ENCODE measurements around the gene MPC1L.
"Not testable (repeated sequence)": the region's sequence is repeated elsewhere in the genome, so short reads cannot be mapped to it uniquely, and the experiment has no call there.

MPC1L gene

DNA sequence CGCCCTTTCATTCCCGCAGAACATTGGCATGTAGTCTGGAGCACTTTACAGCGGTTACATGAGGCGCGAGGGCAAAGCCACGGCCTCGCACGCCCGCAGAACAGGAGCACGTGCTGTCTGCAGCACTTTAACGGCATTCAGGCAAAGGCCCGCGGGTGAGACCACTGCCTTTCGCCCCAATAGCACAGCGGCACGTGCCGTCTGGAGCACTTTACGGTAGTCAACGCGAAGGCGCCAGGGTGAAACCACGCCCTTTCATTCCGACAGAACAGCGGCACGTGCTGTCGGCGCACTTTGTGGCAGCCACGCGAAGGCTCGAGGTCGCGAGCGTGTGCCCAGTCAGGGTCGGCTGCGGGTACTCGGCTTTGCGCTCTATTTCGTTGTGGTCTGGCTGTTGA is at the start of gene MPC1L:
Gene MPC1L, plus strand, starts transcription at position 290 of the 398 bp plus-strand sequence. CDS start 138 bp downstream, outside the sequence.
- DNase-seq = no peak

DNA sequence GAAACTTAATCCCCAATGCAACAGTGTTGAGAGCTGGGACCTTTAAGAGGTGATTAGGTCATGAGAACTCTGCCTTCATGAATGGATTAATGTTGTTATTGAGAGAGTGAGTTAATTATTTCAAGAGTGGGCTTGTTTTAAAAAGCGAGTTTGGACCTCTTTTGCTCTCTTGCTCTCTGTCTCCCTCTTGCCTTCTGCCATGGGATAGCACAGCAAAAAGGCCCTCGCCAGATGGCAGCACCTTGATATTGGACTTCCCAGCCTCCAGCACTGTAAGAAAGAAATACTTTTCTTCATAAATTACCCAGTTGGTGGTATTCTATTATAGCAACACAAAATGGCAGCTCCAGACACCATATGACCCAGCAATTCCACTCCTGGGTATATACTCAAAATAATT is 49.5 kb upstream of the MPC1L start:
- DNase-seq = peak; percentile 27

DNA sequence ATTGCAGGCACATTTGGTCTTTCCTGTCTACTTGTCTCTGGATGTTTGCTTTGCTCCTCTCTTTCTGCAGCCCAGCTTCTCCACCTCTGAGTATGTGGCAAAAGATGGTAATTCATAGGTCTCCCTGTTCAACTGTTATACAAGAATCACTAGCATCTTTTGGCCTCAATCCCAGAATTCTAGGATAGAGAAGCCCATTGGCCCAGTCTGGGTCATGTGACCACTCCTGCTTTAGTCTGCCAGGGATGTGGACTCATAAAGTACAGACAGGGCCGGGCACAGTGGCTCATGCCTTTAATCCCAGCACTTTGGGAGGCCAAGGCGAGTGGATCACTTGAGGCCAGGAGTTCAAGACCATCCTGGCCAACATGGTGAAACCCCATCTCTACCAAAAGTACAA is 47.8 kb upstream of the MPC1L start:
- DNase-seq = peak; percentile 53

DNA sequence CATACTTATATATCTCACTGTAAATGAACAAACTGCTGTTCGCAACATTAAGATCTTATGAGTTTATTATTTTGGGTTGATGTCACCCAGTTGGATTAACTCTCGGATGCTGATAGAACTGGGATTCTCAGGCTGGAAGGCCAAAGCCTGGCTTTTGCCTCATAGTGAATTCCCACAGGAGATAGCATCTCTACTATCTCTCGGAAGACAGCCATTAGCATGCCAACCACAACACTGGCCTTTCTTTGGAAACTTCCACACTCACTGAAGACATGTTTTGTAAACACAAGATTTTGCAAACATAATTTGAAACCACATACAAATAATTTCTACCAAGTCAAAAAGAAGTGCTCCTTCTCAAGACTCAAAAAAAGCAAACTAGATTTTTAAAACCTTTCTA is 46.9 kb upstream of the MPC1L start:
- no peak for DNase-seq

DNA sequence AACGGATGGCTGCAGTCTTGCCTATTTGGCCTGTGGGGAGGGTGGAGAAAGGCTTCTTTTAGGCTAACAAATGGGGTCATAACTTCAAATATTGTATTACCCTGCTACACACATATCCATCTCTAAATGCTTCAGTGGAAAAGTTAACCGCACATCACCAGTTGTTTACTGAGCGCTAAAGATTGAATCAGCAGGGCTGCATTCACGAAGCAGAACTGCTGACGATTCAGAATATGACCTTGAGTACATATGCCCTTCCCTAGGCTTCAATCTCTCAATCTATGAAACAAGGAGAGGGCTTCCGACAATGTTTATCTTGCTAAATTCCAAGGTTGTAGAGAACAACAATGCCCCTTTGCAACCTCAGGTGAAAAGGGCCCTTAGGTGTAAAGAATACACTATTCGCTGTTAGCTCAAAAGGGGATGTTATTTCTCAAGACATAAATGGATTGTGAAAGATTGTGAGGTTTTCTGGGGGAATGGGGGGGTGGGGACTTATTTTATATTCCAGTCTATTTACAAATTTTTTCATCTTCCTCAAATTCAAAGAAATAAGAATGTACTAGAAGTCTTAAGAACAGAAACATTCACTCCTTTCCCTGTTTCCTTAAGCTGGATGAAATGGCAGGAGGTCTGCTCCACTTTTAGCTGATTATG is 45.1 kb upstream of the MPC1L start:
- DNase-seq = no peak

DNA sequence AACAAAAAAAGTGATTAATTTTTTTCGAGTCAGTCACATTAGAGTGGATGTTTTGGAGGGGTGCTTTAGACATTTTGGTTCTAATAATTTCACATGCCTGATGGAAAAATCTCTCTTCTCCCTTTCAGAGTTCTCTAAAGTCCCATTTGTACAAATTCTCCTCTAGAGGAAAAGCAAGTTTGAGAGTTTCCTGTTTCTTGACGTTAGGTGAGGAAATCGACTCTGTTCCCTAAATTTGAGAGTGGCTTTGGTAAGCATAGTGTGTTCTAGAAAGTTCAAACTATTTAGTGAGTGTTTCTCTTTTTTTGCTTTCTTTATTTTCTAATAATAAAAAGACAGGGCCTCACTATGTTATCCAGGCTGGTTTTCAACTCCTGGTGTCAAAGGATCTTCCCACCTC is 44.1 kb upstream of the MPC1L start:
- DNase-seq = no peak

DNA sequence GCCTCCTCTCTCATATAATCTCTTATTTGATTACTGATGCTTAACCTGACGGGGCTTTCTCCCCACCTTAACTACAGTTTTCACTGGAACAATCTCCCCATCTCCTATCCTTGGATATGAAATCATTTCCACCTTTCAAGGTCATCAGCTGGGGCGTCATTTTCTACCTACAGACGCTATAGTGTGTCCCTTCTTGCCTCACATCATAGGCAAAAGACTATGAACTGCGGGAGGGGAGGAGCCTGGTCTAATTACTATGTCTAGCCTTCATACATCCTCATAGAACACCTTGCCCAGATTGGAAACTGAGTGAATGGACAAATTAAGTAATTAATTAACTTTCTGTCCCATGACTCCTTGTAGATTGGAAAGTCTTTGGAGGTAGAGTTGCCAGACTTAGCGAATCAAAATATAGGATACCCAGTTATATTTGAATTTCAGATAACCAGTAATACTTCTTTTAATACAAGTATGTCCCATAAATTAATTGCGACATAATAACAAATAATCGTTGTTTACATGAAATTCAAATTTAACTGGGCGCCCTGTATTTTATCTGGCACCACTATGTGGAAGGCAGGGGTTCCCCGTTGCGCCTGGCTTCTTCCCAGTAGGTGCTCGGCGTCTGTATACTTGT is 43.2 kb upstream of the MPC1L start:
- no peak for DNase-seq

DNA sequence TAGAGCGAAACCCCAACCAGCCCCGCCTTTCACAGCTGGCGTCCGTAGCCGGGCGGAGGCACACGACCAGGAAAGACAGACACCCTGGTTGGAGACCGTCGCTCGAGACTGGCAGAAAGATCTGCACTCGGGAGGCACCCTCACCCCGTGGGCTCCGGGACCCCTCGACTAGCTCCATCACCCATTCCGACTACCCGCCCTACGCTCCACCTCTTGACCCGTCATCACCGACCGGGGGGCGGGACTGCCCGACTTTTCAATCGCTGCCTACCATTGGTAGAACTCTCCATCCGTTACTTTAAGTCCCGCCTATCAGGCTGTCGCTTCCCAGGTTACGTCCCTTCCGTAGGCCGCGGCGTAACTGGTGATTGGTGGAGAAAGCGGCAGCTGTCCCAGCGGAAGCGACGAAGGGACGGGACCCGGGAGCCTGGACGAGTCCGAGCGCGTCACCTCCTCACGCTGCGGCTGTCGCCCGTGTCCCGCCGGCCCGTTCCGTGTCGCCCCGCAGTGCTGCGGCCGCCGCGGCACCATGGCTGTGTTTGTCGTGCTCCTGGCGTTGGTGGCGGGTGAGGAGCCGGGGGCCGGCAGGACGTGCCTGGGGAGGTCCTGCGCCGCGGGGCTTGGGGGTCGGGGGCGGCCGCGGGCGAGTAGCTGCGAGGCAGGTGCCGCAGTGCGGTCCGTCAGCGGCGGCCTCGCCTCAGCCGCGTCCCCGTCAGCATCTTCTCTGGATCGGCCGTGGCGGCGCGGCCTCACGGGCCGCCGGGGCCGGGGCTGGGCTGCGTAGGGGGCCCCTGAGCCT is 42.5 kb upstream of the MPC1L start, which contains the start of gene ATP6AP2:
Gene ATP6AP2, plus strand, starts transcription at position 434 of the 799 bp plus-strand sequence. Its CDS starts 96 bp downstream, at position 530.
- peak; percentile 90 for DNase-seq

DNA sequence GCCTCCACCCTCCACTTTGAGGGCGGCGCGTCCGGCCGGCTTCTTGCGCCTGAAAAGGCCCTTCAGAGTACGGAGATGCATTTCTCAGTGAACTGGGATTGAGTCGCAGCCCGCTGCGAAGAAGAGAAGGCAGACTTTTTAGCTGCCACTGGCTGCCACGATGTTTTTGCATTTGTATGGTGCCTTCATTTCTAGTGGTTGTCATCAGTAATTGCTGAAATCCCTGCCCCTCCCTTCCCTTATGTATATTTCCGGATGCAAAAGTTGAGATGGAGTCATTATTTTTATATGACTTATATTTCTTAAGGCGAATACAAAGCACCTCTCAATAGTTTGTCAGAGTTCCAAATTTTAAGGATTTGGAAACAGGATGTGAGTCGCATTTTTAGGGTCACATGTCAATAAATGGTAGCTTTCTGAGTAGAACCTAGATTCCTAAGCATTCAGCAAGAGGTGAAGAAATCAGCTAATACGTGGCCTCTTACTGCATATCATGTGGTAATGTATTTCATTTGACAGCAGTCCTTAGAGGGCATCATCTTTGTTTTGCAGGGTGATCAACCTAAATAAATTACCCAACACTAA is 41.8 kb upstream of the MPC1L start:
- peak; percentile 15 for DNase-seq

DNA sequence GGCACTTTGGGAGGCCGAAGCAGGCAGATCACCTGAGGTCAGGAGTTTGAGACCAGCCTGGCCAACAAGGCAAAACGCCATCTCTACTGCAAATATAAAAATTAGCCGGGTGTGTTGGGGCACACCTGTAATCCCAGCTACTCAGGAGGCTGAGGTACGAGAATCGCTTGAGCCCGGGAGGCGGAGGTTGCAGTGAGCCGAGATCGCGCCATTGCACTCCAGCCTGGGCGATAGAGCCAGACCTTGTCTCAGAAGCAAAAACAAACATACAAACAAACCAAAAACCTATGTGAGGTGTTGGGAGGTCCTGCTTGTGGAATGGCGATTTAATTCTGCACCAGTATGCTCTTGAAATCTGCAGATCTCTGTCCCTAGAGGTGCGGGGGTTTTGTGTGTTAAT is 41.0 kb upstream of the MPC1L start:
- DNase-seq = not testable (repeated sequence)

DNA sequence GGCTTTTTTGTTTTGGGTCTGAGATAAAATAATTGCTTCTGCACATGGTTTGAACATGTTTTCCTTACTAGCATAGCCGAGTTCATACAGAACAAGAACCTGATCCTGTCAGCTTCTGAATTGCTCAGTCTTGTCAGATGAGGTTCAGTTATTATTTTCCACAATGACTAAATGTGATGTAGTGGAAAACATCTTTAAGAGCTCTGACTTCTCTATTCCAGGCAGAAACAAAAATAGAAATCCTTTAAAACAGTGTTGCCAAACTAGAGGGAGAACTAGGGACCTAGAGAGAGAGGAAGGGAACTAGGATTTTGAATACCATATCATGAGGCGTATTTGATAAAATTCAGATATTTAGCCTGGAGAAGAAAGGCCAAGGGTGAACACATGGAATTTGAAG is 40.4 kb upstream of the MPC1L start:
- no peak for DNase-seq

DNA sequence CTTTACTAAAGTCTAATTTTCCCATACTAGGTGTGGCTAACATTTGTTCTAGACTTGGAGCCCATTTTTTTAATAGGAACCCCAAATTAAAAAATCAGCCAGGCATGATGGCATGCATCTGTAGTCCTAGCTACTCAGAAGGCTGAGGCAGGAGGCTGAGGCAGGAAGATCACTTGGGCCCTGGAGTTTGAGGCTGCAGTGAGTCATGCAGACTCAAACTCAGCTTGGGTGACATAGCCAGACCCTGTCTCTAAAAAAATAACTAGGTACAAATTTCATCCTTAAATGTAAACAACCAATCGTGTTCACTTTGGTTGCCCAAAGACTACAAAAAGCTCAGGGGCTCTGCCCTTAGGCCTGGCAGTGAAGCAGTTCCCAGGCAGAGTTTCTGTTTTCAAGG is 35.6 kb upstream of the MPC1L start:
- DNase-seq = not testable (repeated sequence)

DNA sequence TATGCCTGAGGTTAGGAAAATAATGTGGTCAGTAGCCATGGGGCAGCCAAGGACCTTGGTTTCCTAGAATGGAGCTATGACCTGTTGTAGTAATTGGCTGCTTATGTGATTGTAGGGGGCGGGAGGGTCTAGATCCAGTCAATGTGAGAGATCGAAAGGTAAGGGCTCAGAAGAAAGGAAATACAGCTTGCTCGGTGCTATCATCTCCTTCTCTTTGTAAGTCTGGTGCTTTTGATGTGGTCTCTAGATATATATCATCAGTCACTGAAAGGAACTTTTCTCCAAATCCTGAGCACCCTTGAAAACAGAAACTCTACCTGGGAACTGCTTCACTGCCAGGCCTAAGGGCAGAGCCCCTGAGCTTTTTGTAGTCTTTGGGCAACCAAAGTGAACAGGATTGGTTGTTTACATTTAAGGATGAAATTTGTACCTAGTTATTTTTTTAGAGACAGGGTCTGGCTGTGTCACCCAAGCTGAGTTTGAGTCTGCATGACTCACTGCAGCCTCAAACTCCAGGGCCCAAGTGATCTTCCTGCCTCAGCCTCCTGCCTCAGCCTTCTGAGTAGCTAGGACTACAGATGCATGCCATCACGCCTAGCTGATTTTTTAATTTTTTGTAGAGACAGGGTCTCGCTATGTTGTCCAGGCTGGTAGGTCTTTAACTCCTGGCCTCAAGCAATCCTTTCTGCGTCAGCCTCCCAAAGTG is 33.5 kb upstream of the MPC1L start:
- not testable (repeated sequence) for DNase-seq

DNA sequence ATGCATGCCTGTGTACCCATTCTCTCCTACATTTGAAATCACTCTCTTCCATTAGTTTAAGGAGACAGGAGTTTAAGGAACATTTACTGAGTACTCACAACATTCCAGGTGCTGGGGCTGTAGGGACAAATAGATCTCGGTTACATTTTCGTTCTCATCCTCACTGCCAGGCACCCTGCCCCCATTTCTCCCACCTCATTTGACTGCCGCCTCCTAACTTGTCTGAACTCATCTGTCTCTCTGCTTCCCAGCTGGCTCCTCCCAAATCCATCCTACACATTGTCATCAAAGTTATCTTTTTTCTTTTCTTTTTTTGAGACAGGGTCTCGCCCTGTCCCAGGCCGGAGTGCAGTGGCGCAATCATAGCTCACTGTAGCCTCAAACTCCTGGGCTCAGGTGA is 19.8 kb upstream of the MPC1L start:
- DNase-seq = no peak

DNA sequence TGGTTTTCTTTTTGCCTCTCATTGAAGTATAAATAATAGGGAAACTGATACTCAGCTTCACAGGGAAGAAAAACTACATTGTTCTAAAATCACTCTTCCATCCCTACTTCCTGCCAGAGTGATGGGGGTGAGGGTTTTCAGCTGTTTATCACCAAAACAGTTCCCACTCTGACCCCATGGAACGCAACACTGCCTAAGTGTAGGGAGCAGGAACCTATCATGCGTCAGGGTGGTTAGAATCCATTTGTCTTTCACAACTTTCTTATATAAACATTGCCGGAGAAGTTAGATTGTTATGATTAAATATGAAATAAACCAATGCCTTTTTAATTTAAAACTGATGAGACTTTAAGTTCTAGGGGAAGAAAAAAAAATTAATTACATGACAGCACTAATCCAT is 15.8 kb upstream of the MPC1L start:
- DNase-seq = no peak

DNA sequence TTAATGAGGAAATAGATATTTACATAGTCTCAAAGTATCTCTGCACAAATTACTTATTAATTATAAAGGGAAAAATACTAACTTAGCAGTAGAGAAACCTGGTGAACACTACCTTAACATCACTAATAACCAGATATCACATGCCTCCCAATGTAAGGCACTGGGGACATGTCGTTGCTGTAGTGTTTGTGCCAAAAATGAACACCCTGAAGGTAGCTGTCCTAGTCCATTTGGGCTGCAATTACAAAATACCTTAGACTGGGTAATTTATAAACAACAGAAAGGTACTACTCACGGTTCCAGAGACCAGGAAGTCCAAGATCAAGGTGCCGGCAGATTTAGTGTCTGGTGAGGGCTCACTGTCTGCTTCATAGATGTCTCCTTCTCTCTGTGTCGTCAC is 10.7 kb upstream of the MPC1L start:
- no peak for DNase-seq

DNA sequence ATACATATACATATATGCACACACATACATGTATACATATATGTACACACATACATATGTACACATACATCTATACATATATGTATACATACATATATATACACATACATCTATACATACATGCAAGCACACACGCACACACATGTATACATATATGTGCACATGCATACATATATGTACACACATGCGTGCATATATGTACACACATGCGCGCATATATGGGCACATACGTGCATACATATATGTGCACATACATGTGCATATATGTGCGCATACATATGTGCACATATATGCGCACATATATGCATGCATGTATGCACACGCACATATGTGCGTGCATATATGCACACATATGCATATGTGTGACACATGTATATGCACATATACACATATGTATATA is 7.3 kb upstream of the MPC1L start:
- DNase-seq = no peak

DNA sequence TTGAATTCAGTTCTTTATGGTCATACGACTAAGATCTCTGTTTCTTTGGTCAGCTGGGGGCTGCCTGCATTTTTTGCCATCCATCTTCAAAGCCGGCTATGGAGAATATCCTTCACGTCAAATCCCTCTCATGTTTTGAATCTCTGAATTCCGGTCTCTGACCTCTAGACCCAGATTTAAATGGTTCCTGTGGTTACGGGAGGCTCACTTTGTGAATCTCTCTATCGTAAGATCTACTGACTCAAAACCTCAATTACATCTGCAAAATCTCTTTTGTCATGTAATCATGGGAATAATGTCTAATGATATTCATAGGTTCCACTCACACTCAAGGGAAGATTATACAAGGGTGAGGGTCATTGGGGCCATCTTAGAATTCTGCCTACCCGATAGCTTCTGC is 5.7 kb upstream of the MPC1L start:
- no peak for DNase-seq

DNA sequence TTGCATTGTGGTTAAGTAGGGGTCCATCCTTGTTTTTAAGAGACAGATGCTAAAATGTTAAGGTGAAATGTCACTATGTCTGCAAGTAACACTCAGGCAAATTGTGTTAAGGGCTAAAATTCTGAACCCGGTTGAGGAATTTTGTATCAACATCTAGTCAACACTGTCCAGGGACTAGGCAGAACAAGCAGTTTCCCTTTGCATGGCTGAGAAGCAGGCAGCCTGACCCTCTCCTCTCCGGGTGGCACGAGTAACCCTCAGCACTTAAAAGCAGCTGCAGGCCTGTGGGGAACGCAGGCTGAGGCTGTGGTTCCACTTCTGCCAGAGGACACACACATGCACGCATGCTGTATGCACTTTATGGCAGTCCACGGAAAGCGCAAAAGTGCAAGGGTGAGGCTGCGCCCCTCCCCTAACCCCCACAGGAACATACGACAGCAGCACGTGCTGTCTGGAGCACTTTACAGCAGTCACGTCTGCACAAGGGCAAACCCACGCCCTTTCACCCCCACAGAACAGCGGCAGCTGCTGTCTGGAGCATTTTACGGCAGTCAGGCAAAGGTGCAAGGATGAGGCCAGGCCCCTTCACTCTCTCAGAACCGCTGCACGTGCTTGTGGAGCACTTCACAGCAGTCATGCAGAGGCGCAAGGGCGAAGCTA is 619 bp upstream of the MPC1L start:
- no peak for DNase-seq

DNA sequence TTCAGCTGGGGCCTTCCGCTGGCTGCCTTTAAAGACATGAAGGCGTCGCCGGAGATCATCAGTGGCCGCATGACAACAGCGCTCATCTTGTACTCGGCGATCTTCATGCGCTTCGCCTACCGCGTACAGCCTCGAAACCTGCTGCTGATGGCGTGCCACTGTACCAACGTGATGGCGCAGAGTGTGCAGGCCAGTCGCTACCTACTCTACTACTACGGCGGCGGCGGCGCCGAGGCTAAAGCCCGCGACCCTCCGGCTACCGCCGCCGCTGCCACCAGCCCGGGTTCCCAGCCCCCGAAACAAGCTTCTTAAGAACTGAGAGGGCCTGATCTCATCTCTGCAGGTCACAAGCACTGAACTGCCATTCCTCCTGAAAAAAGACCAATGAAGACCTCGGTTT is 437 bp downstream of the MPC1L start:
- DNase-seq = no peak

DNA sequence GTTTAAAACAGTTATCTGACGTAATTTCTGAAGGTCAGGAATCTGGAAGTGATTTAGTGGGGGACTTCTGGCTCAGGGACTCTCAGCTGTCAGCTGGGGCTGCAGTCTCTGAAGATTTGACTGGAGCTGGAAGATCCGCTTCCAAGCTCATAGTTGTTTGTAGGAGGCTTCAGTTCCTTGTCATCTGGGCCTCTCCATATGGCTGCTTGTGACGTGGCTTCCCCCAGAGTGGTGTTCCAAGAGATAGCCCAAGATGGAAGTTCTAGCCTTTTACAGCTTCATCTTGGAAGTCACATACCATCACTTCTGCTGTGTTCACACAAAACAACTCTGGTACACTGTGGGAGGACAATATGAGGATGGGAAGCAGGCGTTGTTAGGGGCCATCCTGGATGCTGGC is 2.1 kb downstream of the MPC1L start:
- no peak for DNase-seq

DNA sequence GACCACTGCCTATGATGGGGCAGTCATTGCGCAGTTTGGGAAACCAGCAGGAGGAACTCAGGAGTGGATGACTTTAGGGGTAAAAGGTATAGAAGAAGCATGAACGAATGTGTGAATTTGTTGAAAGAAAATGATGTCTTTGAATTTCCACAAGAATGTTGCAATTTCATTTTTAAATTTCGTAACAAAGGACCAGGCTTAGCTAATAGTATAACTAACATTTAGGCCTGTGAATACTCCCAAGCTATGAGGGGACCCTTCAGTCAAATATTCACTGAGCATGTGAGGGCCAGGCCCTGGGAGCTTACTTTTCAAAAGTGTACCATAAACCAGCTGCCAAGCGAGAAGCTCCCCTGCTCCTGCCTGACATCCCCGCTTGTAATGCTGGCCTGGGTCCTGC is 5.3 kb downstream of the MPC1L start:
- DNase-seq = no peak

Data from EL (cell line).